Right atrium auricular region (tissue), 2 donors: ENCODE results near the gene BDP1. TPM values are rescaled to one million over a fixed set of nuclear protein-coding genes. Genes with fewer than 3 reads are reported as not detected.
"Not testable (repeated sequence)": the region's sequence is repeated elsewhere in the genome, so short reads cannot be mapped to it uniquely, and the experiment has no call there.

Experiments
- DNase-seq: peaks from one replicate; pipeline ENCODE4 v3.0.0-alpha.2; 2019; ENCODE audit warnings: low spot score
- H3K27ac ChIP-seq, 2 donors: fragments of 200-600 bp; sonication (generic); 1 replicate in 1 of 2; 2 replicates in 1 of 2; pipeline ENCODE4 v1.5.1; 2016 to 2019
- H3K27me3 ChIP-seq, 2 donors: fragments of 200-600 bp; sonication (generic); one replicate each; pipeline versions ENCODE4 v1.5.1 to v1.6.0; 2017 to 2019
- H3K36me3 ChIP-seq: fragments of 200-600 bp; sonication (generic); one replicate; pipeline ENCODE4 v1.5.1; 2016
- H3K4me1 ChIP-seq, 2 donors: fragments of 200-600 bp; sonication (generic); one replicate each; pipeline versions ENCODE4 v1.5.1 to v1.6.0; 2017 to 2019
- H3K4me3 ChIP-seq, 2 donors: fragments of 200-600 bp; sonication (generic); 1 replicate in 1 of 2; 2 replicates in 1 of 2; pipeline ENCODE4 v1.5.1; 2017 to 2019; ENCODE audit warnings: mild to moderate bottlenecking in 1 of 2, moderate library complexity in 1 of 2
- H3K9me3 ChIP-seq, 2 donors: fragments of 200-600 bp; sonication (generic); one replicate each; pipeline ENCODE4 v1.5.1; 2019
- CTCF ChIP-seq, 2 donors: fragments of 200-600 bp; sonication (generic); IDR thresholded peaks; one replicate each; pipeline ENCODE4 v1.5.1; 2019; ENCODE audit warnings: antibody characterized with exemption in 2 of 2
- total RNA-seq, 2 donors: library from RNA; depleted of rRNA; stranded (reverse); fragments of >200 nt; gene quantifications; one replicate each; pipeline ENCODE4 v1.1.0, GENCODE V29; 2016

BDP1 gene
- 10 to 100 TPM; 11.8 to 20.1 TPM for total RNA-seq

- Histone ChIP-seq H3K4me1 (peaks cover 0 to 30% of the 10 kb centered on the region in 2 donors), H3K9me3 (no peaks in the 10 kb centered on the region), H3K4me3 (peak within 1 kb of the TSS; percentile 79 to 80), H3K27ac (peak within 1 kb of the TSS; percentile 87 to 92), H3K27me3 (no peaks in the 10 kb centered on the region), H3K36me3 (peaks cover 22% of the 10 kb centered on the region)
- peak; percentile 97 for DNase-seq
- TF ChIP-seq CTCF (IDR thresholded peaks at IDR 0.05): peak in 1 of 2 donors; percentile 26
These were observed at the start of gene BDP1 for GRCh38 chr5:71455427-71456361. Gene BDP1, plus strand, starts transcription at chr5:71455651. Its CDS starts 227 bp downstream, at chr5:71455878.

GRCh38 chr5:71410088-71410487 is 45.4 kb upstream of the BDP1 start:
- not testable (repeated sequence) for H3K9me3 ChIP-seq, H3K27ac ChIP-seq

GRCh38 chr5:71415626-71416025 is 39.8 kb upstream of the BDP1 start:
- DNase-seq, H3K36me3 ChIP-seq, H3K27me3 ChIP-seq, H3K27ac ChIP-seq, H3K4me1 ChIP-seq, H3K9me3 ChIP-seq, H3K4me3 ChIP-seq: not testable (repeated sequence)

More at GRCh38 chr5:71410088-71410487, 45.4 kb upstream of the BDP1 start:
- H3K36me3 ChIP-seq, H3K4me1 ChIP-seq, DNase-seq, H3K27me3 ChIP-seq, H3K4me3 ChIP-seq: not testable (repeated sequence)

- H3K36me3 ChIP-seq, H3K27me3 ChIP-seq, H3K4me3 ChIP-seq, H3K9me3 ChIP-seq, H3K27ac ChIP-seq, DNase-seq, H3K4me1 ChIP-seq: not testable (repeated sequence)
These were observed 37.4 kb upstream of the BDP1 start for GRCh38 chr5:71418026-71418425.

GRCh38 chr5:71421278-71421677 is 34.2 kb upstream of the BDP1 start:
- H3K4me3 ChIP-seq, H3K27me3 ChIP-seq, H3K9me3 ChIP-seq, H3K36me3 ChIP-seq, DNase-seq, H3K27ac ChIP-seq, H3K4me1 ChIP-seq: not testable (repeated sequence)

- not testable (repeated sequence) for H3K4me1 ChIP-seq, H3K36me3 ChIP-seq, H3K9me3 ChIP-seq, H3K27me3 ChIP-seq, H3K27ac ChIP-seq, H3K4me3 ChIP-seq, DNase-seq
These were observed 31.6 kb upstream of the BDP1 start for GRCh38 chr5:71423896-71424295.

GRCh38 chr5:71426686-71427474 is 28.6 kb upstream of the BDP1 start:
- H3K4me1 ChIP-seq, H3K9me3 ChIP-seq, H3K36me3 ChIP-seq, H3K4me3 ChIP-seq, H3K27me3 ChIP-seq, H3K27ac ChIP-seq, DNase-seq: not testable (repeated sequence)

- not testable (repeated sequence) for H3K4me3 ChIP-seq, H3K4me1 ChIP-seq, DNase-seq, H3K9me3 ChIP-seq, H3K36me3 ChIP-seq, H3K27ac ChIP-seq, H3K27me3 ChIP-seq
These were observed 23.0 kb upstream of the BDP1 start for GRCh38 chr5:71432410-71432809.

GRCh38 chr5:71434825-71435224 is 20.6 kb upstream of the BDP1 start:
- not testable (repeated sequence) for H3K36me3 ChIP-seq, H3K4me1 ChIP-seq, H3K27me3 ChIP-seq

GRCh38 chr5:71441564-71441963 is 13.9 kb upstream of the BDP1 start:
- not testable (repeated sequence) for H3K27me3 ChIP-seq, H3K4me1 ChIP-seq, H3K9me3 ChIP-seq, H3K4me3 ChIP-seq, DNase-seq, H3K36me3 ChIP-seq, H3K27ac ChIP-seq

More at GRCh38 chr5:71434825-71435224, 20.6 kb upstream of the BDP1 start:
- not testable (repeated sequence) for DNase-seq, H3K27ac ChIP-seq, H3K4me3 ChIP-seq, H3K9me3 ChIP-seq

- H3K4me1 ChIP-seq, H3K27me3 ChIP-seq, H3K4me3 ChIP-seq, H3K27ac ChIP-seq, H3K9me3 ChIP-seq, H3K36me3 ChIP-seq, DNase-seq: not testable (repeated sequence)
These were observed 11.6 kb upstream of the BDP1 start for GRCh38 chr5:71443891-71444290.

- H3K9me3 ChIP-seq, H3K4me3 ChIP-seq, H3K36me3 ChIP-seq, DNase-seq, H3K27me3 ChIP-seq, H3K4me1 ChIP-seq, H3K27ac ChIP-seq: not testable (repeated sequence)
These were observed 10.4 kb upstream of the BDP1 start for GRCh38 chr5:71445015-71445414.

GRCh38 chr5:71445523-71446152 is 9.8 kb upstream of the BDP1 start:
- H3K4me3 ChIP-seq: peak overlapping the region in 1 of 2 donors; percentile 9
- not testable (repeated sequence) for H3K9me3 ChIP-seq

More at GRCh38 chr5:71445523-71446152, 9.8 kb upstream of the BDP1 start:
- not testable (repeated sequence) for DNase-seq, H3K27ac ChIP-seq, H3K27me3 ChIP-seq, H3K4me1 ChIP-seq, H3K36me3 ChIP-seq
